Trophoblast cell (in vitro differentiated cells and primary cell): ENCODE results near the gene IMMP2L.

ENCODE experiments used
- DNase-seq, 2 donors: peaks; one replicate each; pipeline ENCODE4 v3.0.0-alpha.2; 2016
- H2AFZ ChIP-seq: 2 replicates; pipeline ENCODE4 v1.6.1; 2013; ENCODE audit warnings: low read length, moderate library complexity, mild to moderate bottlenecking; ENCODE audit not compliant: insufficient read depth, poor library complexity
- H2AK5ac ChIP-seq: 2 replicates; pipeline ENCODE4 v1.6.1; 2013; ENCODE audit warnings: mild to moderate bottlenecking, low read length
- H2BK120ac ChIP-seq: 2 replicates; pipeline ENCODE4 v1.6.1; 2013; ENCODE audit warnings: low read length, mild to moderate bottlenecking, moderate library complexity; ENCODE audit not compliant: insufficient read depth, poor library complexity
- H2BK12ac ChIP-seq: 2 replicates; pipeline ENCODE4 v1.6.1; 2013; ENCODE audit warnings: mild to moderate bottlenecking, low read length, moderate library complexity
- H2BK5ac ChIP-seq: 2 replicates; pipeline ENCODE4 v1.6.1; 2013; ENCODE audit warnings: low read length, low read depth, moderate library complexity, mild to moderate bottlenecking; ENCODE audit not compliant: poor library complexity
- H3K14ac ChIP-seq: 2 replicates; pipeline ENCODE4 v1.6.1; 2013; ENCODE audit warnings: mild to moderate bottlenecking, low read length
- H3K18ac ChIP-seq: 2 replicates; pipeline ENCODE4 v1.6.1; 2013; ENCODE audit warnings: mild to moderate bottlenecking, low read length
- H3K23ac ChIP-seq: 2 replicates; pipeline ENCODE4 v1.6.1; 2013; ENCODE audit warnings: low read length
- H3K27ac ChIP-seq: 2 replicates; pipeline ENCODE4 v1.5.1; 2013; ENCODE audit warnings: low read depth, mild to moderate bottlenecking, inconsistent platforms, low read length, moderate library complexity
- H3K27me3 ChIP-seq: 2 replicates; pipeline ENCODE4 v1.6.1; 2013; ENCODE audit warnings: inconsistent platforms, mild to moderate bottlenecking, low read length, moderate library complexity; ENCODE audit not compliant: insufficient read depth
- H3K36me3 ChIP-seq, 2 experiments: 1 replicate in 1 of 2; 2 replicates in 1 of 2; pipeline ENCODE4 v1.6.1; 2013; ENCODE audit warnings: low read length in 2 of 2, mild to moderate bottlenecking in 2 of 2, moderate library complexity in 1 of 2; ENCODE audit not compliant: insufficient read depth in 2 of 2, control insufficient read depth in 1 of 2
- H3K4ac ChIP-seq: 2 replicates; pipeline ENCODE4 v1.6.1; 2013; ENCODE audit warnings: low read depth, mild to moderate bottlenecking, low read length, moderate library complexity
- H3K4me1 ChIP-seq, 2 experiments: 1 replicate in 1 of 2; 2 replicates in 1 of 2; pipeline ENCODE4 v1.6.1; 2013; ENCODE audit warnings: low read length in 2 of 2, mild to moderate bottlenecking in 2 of 2, moderate library complexity in 1 of 2; ENCODE audit not compliant: insufficient read depth in 2 of 2, control insufficient read depth in 1 of 2
- H3K4me2 ChIP-seq: 2 replicates; pipeline ENCODE4 v1.6.1; 2013; ENCODE audit warnings: inconsistent platforms, mild to moderate bottlenecking, low read length, moderate library complexity
- H3K4me3 ChIP-seq: 2 replicates; pipeline ENCODE4 v1.5.1; 2013; ENCODE audit warnings: mild to moderate bottlenecking, low read depth, low read length, inconsistent platforms
- H3K79me1 ChIP-seq: one replicate; pipeline ENCODE4 v1.6.1; 2013; ENCODE audit warnings: low read length
- H3K79me2 ChIP-seq: 2 replicates; pipeline ENCODE4 v1.6.1; 2013; ENCODE audit warnings: low read length, mild to moderate bottlenecking; ENCODE audit not compliant: control insufficient read depth, insufficient read depth, poor library complexity
- H3K9ac ChIP-seq: 2 replicates; pipeline ENCODE4 v1.6.1; 2013; ENCODE audit warnings: mild to moderate bottlenecking, low read length
- H3K9me3 ChIP-seq: 2 replicates; pipeline ENCODE4 v1.6.1; 2013; ENCODE audit warnings: low read depth, mild to moderate bottlenecking, control low read depth, inconsistent platforms, low read length; ENCODE audit not compliant: insufficient read depth
- H4K12ac ChIP-seq: 2 replicates; pipeline ENCODE4 v1.6.1; 2013; ENCODE audit warnings: low read depth, mild to moderate bottlenecking, low read length, moderate library complexity
- H4K8ac ChIP-seq: 2 replicates; pipeline ENCODE4 v1.6.1; 2013; ENCODE audit warnings: low read depth, mild to moderate bottlenecking, low read length, moderate library complexity
- H4K91ac ChIP-seq: one replicate; pipeline ENCODE4 v1.6.1; 2013; ENCODE audit warnings: low read depth, mild to moderate bottlenecking, low read length, moderate library complexity
- WGBS: extraction: QIAGEN DNeasy Blood & Tissue Kit; methylation state at CpG from one replicate; pipeline ENCODE4 v1.1.7; 2013; ENCODE audit warnings: missing lambda C conversion rate; ENCODE audit not compliant: insufficient read length, insufficient coverage; ENCODE audit errors: extremely low coverage; 5-methylcytosine and 5-hydroxymethylcytosine counted together

Gene IMMP2L

DNA sequence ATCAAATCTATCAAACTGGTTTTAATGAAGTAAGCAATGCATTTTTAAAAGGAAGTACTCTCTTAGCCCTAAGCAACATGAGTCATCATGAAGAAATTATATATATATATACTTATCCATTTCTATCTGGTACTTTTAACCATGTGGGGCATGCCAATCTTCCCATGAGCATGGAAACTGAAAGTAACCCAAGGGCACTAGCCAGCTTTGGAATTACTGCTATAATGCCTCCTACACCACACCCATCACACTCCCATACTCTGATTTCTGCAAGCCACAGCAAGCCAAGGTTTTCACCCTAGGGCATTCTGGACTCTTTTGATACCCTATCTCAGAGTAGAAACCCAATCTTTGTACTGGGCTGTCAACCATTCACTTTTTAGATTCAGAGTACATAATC is 204.6 kb downstream of the IMMP2L start:
- Histone ChIP-seq H3K9ac (no peak overlapping the region), H3K79me1 (no peaks in the 10 kb centered on the region), H3K79me2 (no peaks in the 10 kb centered on the region), H3K27ac (no peak overlapping the region), H3K4me2 (no peak overlapping the region), H2BK12ac (no peak overlapping the region), H3K4ac (no peak overlapping the region), H3K36me3 (no peaks in the 10 kb centered on the region), H3K4me1 (peaks cover 0 to 1% of the 10 kb centered on the region in 2 experiments), H2BK5ac (no peak overlapping the region), H2AFZ (no peak overlapping the region), H2BK120ac (no peak overlapping the region), H4K8ac (no peak overlapping the region), H2AK5ac (no peak overlapping the region), H4K12ac (no peak overlapping the region), H3K14ac (no peak overlapping the region), H3K27me3 (no peaks in the 10 kb centered on the region), H4K91ac (no peak overlapping the region), H3K23ac (no peak overlapping the region), H3K9me3 (no peaks in the 10 kb centered on the region), H3K4me3 (no peak overlapping the region), H3K18ac (no peak overlapping the region)
- DNase-seq: peak; percentile 25 to 59

DNA sequence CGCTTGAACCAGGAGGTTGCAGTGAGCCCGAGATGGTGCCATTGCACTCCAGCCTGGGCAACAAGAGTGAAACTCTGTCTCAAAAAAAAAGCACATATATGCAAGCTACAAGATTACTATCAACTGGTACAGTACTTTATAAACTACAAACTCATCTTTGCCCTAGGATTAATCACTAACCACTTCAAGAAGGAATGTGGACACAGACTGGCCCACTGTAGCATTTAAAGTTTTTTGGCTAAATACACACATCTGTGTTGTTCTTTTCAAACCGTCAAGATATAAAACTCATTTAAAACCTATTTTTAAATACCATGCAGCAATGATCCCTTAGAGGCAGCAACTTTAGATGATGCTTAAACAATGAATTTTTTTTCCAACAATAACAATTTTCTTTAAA is 205.4 kb downstream of the IMMP2L start:
- no peaks in the 10 kb centered on the region for H3K36me3 ChIP-seq
- no peak overlapping the region for H2BK120ac ChIP-seq
- H3K9ac ChIP-seq: no peak overlapping the region
- H3K27me3 ChIP-seq: no peaks in the 10 kb centered on the region
- no peak overlapping the region for H3K23ac ChIP-seq
- H2BK5ac ChIP-seq: no peak overlapping the region
- no peak overlapping the region for H4K91ac ChIP-seq
- no CpG with 5 or more reads among the region's 3 CpGs for WGBS
- H3K79me1 ChIP-seq: no peaks in the 10 kb centered on the region
- H3K4me3 ChIP-seq: no peak overlapping the region
- H2BK12ac ChIP-seq: no peak overlapping the region
- H3K27ac ChIP-seq: no peak overlapping the region
- no peak overlapping the region for H2AK5ac ChIP-seq
- H4K8ac ChIP-seq: no peak overlapping the region
- DNase-seq: no peak
- no peak overlapping the region for H3K14ac ChIP-seq
- H4K12ac ChIP-seq: no peak overlapping the region
- no peaks in the 10 kb centered on the region for H3K79me2 ChIP-seq
- no peaks in the 10 kb centered on the region for H3K9me3 ChIP-seq
- H3K4me2 ChIP-seq: no peak overlapping the region
- H2AFZ ChIP-seq: no peak overlapping the region
- peaks cover 0 to 1% of the 10 kb centered on the region in 2 experiments for H3K4me1 ChIP-seq
- no peak overlapping the region for H3K4ac ChIP-seq
- no peak overlapping the region for H3K18ac ChIP-seq

DNA sequence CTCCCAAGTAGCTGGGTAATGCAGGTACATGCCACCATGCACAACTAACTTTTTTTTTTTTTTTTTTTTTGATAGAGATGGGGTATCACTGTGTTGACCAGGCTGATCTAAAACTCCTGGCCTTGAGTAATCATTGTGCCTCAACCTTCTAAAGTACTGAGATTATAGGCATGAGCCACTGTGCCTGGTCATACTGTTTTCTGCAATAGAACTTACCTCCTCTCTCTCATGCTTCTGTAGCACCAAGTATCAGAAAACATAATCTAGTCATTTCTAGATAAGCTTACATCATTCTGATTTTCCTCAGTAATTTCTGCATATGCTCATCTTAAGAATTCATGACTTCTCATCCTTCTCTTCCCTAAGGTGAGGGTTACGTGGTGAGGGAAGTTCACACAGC is 210.0 kb downstream of the IMMP2L start:
- DNase-seq: no peak
- H2AFZ ChIP-seq: no peak overlapping the region
- H4K91ac ChIP-seq: no peak overlapping the region
- H3K9ac ChIP-seq: no peak overlapping the region
- H3K36me3 ChIP-seq: no peaks in the 10 kb centered on the region
- no peaks in the 10 kb centered on the region for H3K4me1 ChIP-seq
- H3K18ac ChIP-seq: no peak overlapping the region
- no CpG with 5 or more reads among the region's 1 CpG for WGBS
- H3K9me3 ChIP-seq: no peaks in the 10 kb centered on the region
- no peak overlapping the region for H2BK120ac ChIP-seq
- no peak overlapping the region for H2BK5ac ChIP-seq
- H3K23ac ChIP-seq: no peak overlapping the region
- H3K27ac ChIP-seq: no peak overlapping the region
- no peaks in the 10 kb centered on the region for H3K79me1 ChIP-seq
- H3K14ac ChIP-seq: no peak overlapping the region
- no peak overlapping the region for H3K4me3 ChIP-seq
- no peak overlapping the region for H3K4ac ChIP-seq
- H2AK5ac ChIP-seq: no peak overlapping the region
- no peak overlapping the region for H3K4me2 ChIP-seq
- no peak overlapping the region for H4K12ac ChIP-seq
- no peaks in the 10 kb centered on the region for H3K79me2 ChIP-seq
- no peak overlapping the region for H2BK12ac ChIP-seq
- H3K27me3 ChIP-seq: no peaks in the 10 kb centered on the region
- no peak overlapping the region for H4K8ac ChIP-seq

DNA sequence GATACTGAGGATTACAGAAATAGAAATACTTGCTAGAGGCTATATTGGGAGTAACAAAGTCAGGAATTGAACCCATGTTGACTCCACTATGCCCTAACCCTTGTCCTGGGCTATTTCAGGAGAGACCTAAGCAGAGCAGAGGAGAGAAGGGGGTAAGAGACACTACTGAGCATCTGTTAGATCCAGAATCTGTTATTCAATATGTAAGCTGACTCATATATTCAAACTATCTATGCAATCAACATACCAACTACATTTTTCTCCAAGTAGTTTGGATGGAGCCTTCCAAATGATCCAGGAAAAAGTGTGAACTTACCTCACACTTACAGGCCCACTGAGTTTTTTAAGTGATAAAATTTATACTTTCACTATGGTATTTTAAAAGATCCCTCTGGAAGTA is 216.1 kb downstream of the IMMP2L start:
- no peak overlapping the region for H4K91ac ChIP-seq
- no peak overlapping the region for H4K8ac ChIP-seq
- no peak overlapping the region for H3K27ac ChIP-seq
- no peak overlapping the region for H2BK12ac ChIP-seq
- peak in 1 of 2 donors; percentile 12 for DNase-seq
- H3K4me3 ChIP-seq: no peak overlapping the region
- H3K4ac ChIP-seq: no peak overlapping the region
- peaks cover 1% of the 10 kb centered on the region for H3K9me3 ChIP-seq
- H3K23ac ChIP-seq: no peak overlapping the region
- no peak overlapping the region for H2AFZ ChIP-seq
- H3K27me3 ChIP-seq: no peaks in the 10 kb centered on the region
- no peak overlapping the region for H2AK5ac ChIP-seq
- no peaks in the 10 kb centered on the region for H3K79me2 ChIP-seq
- no peak overlapping the region for H3K18ac ChIP-seq
- H3K36me3 ChIP-seq: no peaks in the 10 kb centered on the region
- no peak overlapping the region for H3K9ac ChIP-seq
- no peaks in the 10 kb centered on the region for H3K4me1 ChIP-seq
- H2BK5ac ChIP-seq: no peak overlapping the region
- H3K4me2 ChIP-seq: no peak overlapping the region
- no peak overlapping the region for H2BK120ac ChIP-seq
- H3K79me1 ChIP-seq: no peaks in the 10 kb centered on the region
- no peak overlapping the region for H3K14ac ChIP-seq
- no peak overlapping the region for H4K12ac ChIP-seq

DNA sequence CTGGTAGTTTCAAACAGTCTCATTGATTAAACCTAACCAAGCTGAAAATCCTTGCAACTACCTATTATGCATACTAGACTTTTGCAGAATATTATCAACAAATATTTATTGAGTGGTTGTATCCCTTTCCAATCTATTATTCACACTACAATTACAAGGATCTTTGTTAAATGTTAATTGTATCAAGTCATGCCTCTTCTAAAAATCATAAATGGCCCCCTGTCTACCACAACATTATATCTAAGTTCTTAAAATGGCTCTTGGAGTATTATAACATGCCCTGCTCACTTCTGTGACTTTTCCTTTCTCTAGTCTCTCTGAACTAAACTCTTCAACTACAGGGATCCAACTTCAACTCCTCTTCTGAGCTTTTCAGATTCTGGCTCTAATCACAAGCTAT is 219.3 kb downstream of the IMMP2L start:
- no peak overlapping the region for H3K23ac ChIP-seq

More for the DNA sequence above, 219.3 kb downstream of the IMMP2L start:
- Histone ChIP-seq H3K36me3 (no peaks in the 10 kb centered on the region), H2AK5ac (no peak overlapping the region), H3K27me3 (no peaks in the 10 kb centered on the region), H2BK120ac (no peak overlapping the region), H3K9me3 (peaks cover 1% of the 10 kb centered on the region), H2BK12ac (no peak overlapping the region), H2BK5ac (no peak overlapping the region), H3K4ac (no peak overlapping the region), H4K8ac (no peak overlapping the region), H3K27ac (no peak overlapping the region), H4K12ac (no peak overlapping the region), H3K79me1 (no peaks in the 10 kb centered on the region), H3K14ac (no peak overlapping the region), H3K79me2 (no peaks in the 10 kb centered on the region), H3K9ac (no peak overlapping the region), H2AFZ (no peak overlapping the region), H4K91ac (no peak overlapping the region), H3K4me1 (no peaks in the 10 kb centered on the region), H3K18ac (no peak overlapping the region), H3K4me3 (no peak overlapping the region), H3K4me2 (no peak overlapping the region)
- no peak for DNase-seq
